ENCODE measurements around the gene PPME1.

- TF ChIP-seq, protein P1, sequence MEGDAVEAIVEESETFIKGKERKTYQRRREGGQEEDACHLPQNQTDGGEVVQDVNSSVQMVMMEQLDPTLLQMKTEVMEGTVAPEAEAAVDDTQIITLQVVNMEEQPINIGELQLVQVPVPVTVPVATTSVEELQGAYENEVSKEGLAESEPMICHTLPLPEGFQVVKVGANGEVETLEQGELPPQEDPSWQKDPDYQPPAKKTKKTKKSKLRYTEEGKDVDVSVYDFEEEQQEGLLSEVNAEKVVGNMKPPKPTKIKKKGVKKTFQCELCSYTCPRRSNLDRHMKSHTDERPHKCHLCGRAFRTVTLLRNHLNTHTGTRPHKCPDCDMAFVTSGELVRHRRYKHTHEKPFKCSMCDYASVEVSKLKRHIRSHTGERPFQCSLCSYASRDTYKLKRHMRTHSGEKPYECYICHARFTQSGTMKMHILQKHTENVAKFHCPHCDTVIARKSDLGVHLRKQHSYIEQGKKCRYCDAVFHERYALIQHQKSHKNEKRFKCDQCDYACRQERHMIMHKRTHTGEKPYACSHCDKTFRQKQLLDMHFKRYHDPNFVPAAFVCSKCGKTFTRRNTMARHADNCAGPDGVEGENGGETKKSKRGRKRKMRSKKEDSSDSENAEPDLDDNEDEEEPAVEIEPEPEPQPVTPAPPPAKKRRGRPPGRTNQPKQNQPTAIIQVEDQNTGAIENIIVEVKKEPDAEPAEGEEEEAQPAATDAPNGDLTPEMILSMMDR (conservative IDR thresholded peaks at IDR 0.05; ENCODE audit: low read depth, low read length) = no peak
- TF ChIP-seq USF2 (IDR thresholded peaks at IDR 0.05; ENCODE audit: low read depth, low read length) (no peak), MAFK (IDR thresholded peaks at IDR 0.05; ENCODE audit: low read depth, low read length) (no peak), FOS (IDR thresholded peaks at IDR 0.05; ENCODE audit: low read depth, low read length) (no peak), MXI1 (IDR thresholded peaks at IDR 0.05; ENCODE audit: borderline replicate concordance, low read depth, low read length) (no peak), CHD1 (IDR thresholded peaks at IDR 0.05; ENCODE audit: low read depth, low read length) (no peak)
Observed at GRCh38 chr11:74141908-74142307, 29.2 kb upstream of the PPME1 start.
